ENCODE results near the gene NEMP2.

GRCh38 chr2:190524928-190525327 is 9.6 kb downstream of the NEMP2 start:
- TF ChIP-seq CTCF (IDR thresholded peaks at IDR 0.05) (no peak), EP300 (IDR thresholded peaks at IDR 0.05) (no peak), POLR2AphosphoS5 (IDR thresholded peaks at IDR 0.05) (no peak)
